IMR-90 (cell line): Measurements from ENCODE around the gene PYDC1.

Experiments used
- CEBPB ChIP-seq: IDR thresholded peaks from 2 replicates; pipeline ENCODE4 v1.6.1; 2012; ENCODE audit warnings: low read depth, low read length, improper control_type of control experiment
- MAFK ChIP-seq: IDR thresholded peaks from 2 replicates; pipeline ENCODE4 v1.6.1; 2012; ENCODE audit warnings: low read depth, low read length, improper control_type of control experiment
- MAZ ChIP-seq: IDR thresholded peaks from 2 replicates; pipeline ENCODE4 v1.6.1; 2012; ENCODE audit warnings: low read depth, mild to moderate bottlenecking, low read length, improper control_type of control experiment, moderate library complexity, borderline replicate concordance
- POLR2A ChIP-seq: IDR thresholded peaks from 2 replicates; pipeline ENCODE4 v1.6.1; 2012; ENCODE audit warnings: mild to moderate bottlenecking, low read depth, low read length
- RCOR1 ChIP-seq: IDR thresholded peaks from 2 replicates; pipeline ENCODE4 v1.6.1; 2012; ENCODE audit warnings: mild to moderate bottlenecking, low read length, improper control_type of control experiment; ENCODE audit not compliant: insufficient replicate concordance
- TF ChIP-seq, protein P1 (sequence below): fragments of 150-350 bp; IDR thresholded peaks from 2 replicates; pipeline ENCODE4 v1.6.1; 2017; ENCODE audit warnings: mild to moderate bottlenecking, antibody characterized with exemption, low read length, low read depth
- TF ChIP-seq, protein P2 (sequence below): conservative IDR thresholded peaks from 2 replicates; pipeline ENCODE4 v1.5.1; 2012; ENCODE audit warnings: mild to moderate bottlenecking, low read depth, low read length, improper control_type of control experiment

DNA sequence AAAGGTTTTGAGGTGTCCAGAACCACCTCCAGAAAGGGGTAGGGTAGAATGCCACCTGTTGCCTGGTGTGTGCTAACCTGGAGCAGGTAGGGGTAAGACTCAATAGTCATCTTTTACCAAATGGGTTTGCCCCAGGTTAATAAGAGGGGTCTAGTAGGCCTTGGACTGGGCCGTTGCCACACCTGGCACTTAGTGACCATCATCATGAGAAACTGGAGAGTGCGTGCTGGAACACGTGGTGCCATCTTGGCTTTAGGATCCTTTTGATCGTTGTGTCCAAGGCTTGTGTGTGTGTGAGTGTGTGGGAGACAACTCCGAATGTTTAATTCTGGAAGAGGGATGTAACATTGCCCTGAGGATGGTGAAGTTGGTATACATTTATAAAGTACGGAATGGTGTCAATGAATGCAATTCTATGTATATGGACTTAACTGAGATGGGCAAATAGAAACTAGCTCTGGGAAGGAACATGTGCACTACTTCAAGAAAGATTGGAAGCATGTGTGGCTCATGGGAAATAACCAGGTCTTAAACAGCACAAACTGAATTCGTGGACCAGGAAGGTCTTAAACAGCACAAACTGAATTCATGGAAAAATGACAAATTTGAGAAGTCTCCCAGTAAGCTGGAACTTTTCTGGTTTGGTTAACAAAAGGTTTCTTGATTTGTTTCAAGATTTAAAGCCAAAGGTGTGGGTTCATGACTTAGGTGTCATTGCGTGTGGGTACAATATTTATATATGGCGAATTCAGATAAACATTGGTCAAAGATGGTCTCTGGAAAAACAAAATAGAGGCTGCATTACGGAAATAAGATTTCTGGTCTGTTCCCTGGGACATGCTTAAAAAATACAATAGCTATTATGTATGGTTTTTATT, 29.8 kb downstream of the PYDC1 start:
- TF ChIP-seq MAFK (no peak), RCOR1 (no peak), MAZ (no peak), POLR2A (no peak), CEBPB (no peak)
- TF ChIP-seq, protein P1, sequence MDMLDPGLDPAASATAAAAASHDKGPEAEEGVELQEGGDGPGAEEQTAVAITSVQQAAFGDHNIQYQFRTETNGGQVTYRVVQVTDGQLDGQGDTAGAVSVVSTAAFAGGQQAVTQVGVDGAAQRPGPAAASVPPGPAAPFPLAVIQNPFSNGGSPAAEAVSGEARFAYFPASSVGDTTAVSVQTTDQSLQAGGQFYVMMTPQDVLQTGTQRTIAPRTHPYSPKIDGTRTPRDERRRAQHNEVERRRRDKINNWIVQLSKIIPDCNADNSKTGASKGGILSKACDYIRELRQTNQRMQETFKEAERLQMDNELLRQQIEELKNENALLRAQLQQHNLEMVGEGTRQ: no peak
- TF ChIP-seq, protein P2, sequence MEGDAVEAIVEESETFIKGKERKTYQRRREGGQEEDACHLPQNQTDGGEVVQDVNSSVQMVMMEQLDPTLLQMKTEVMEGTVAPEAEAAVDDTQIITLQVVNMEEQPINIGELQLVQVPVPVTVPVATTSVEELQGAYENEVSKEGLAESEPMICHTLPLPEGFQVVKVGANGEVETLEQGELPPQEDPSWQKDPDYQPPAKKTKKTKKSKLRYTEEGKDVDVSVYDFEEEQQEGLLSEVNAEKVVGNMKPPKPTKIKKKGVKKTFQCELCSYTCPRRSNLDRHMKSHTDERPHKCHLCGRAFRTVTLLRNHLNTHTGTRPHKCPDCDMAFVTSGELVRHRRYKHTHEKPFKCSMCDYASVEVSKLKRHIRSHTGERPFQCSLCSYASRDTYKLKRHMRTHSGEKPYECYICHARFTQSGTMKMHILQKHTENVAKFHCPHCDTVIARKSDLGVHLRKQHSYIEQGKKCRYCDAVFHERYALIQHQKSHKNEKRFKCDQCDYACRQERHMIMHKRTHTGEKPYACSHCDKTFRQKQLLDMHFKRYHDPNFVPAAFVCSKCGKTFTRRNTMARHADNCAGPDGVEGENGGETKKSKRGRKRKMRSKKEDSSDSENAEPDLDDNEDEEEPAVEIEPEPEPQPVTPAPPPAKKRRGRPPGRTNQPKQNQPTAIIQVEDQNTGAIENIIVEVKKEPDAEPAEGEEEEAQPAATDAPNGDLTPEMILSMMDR: no peak
